ENCODE data around the gene DIP2A.
A peak's percentile ranks its signal among the peaks of the same experiment; 100 is the strongest.

Gene DIP2A

GRCh38 chr21:46600305-46600704, 141.6 kb downstream of the DIP2A start:
- DNase-seq = no peak

- DNase-seq = no peak
Observed at GRCh38 chr21:46600978-46601377, 142.3 kb downstream of the DIP2A start.

GRCh38 chr21:46603228-46603627, 144.5 kb downstream of the DIP2A start:
- DNase-seq = no peak

- DNase-seq = peak; percentile 32
Observed at GRCh38 chr21:46604329-46604974, 145.8 kb downstream of the DIP2A start.

- DNase-seq = no peak
Observed at GRCh38 chr21:46604975-46605766, 146.5 kb downstream of the DIP2A start, which contains the start of gene S100B. Gene S100B, minus strand, starts transcription at chr21:46605082. Its CDS starts 2,667 bp downstream, at chr21:46602415.

- DNase-seq = no peak
Observed at GRCh38 chr21:46605767-46606426, 147.2 kb downstream of the DIP2A start.

GRCh38 chr21:46606427-46606813, 147.7 kb downstream of the DIP2A start:
- DNase-seq = no peak

GRCh38 chr21:46607636-46608035, 148.9 kb downstream of the DIP2A start:
- no peak for DNase-seq

GRCh38 chr21:46608672-46609111, 150.0 kb downstream of the DIP2A start:
- DNase-seq = no peak

- DNase-seq = no peak
Observed at GRCh38 chr21:46610018-46610701, 151.5 kb downstream of the DIP2A start.

GRCh38 chr21:46613391-46613790, 154.7 kb downstream of the DIP2A start:
- no peak for DNase-seq

GRCh38 chr21:46616050-46616449, 157.4 kb downstream of the DIP2A start:
- no peak for DNase-seq

GRCh38 chr21:46616656-46617055, 158.0 kb downstream of the DIP2A start:
- no peak for DNase-seq

- DNase-seq = no peak
Observed at GRCh38 chr21:46617267-46618051, 158.8 kb downstream of the DIP2A start.

- no peak for DNase-seq
Observed at GRCh38 chr21:46618738-46619379, 160.2 kb downstream of the DIP2A start.
